SJCRH30 (cell line): ENCODE results near the gene DCUN1D4. TPM values are rescaled to one million over a fixed set of nuclear protein-coding genes. Genes with fewer than 3 reads are reported as not detected.

ENCODE experiments used
- DNase-seq, 2 experiments: peaks; one replicate each; pipeline ENCODE4 v3.0.0-alpha.2; 2015 to 2020
- H3K27ac ChIP-seq: fragments of 250-450 bp; sonication (Bioruptor Pico); 2 replicates; pipeline ENCODE4 v1.5.1; 2020; ENCODE audit warnings: mild to moderate bottlenecking, moderate library complexity
- H3K27me3 ChIP-seq: fragments of 250-450 bp; sonication (Bioruptor Pico); 2 replicates; pipeline ENCODE4 v1.5.1; 2020; ENCODE audit warnings: mild to moderate bottlenecking, moderate library complexity
- H3K36me3 ChIP-seq: fragments of 250-450 bp; sonication (Bioruptor Pico); 2 replicates; pipeline ENCODE4 v1.5.1; 2020; ENCODE audit warnings: mild to moderate bottlenecking, moderate library complexity
- H3K4me1 ChIP-seq: fragments of 250-450 bp; sonication (Bioruptor Pico); 2 replicates; pipeline ENCODE4 v1.5.1; 2020; ENCODE audit warnings: mild to moderate bottlenecking, moderate library complexity
- H3K4me3 ChIP-seq: fragments of 250-450 bp; sonication (Bioruptor Pico); 2 replicates; pipeline ENCODE4 v1.5.1; 2020; ENCODE audit warnings: mild to moderate bottlenecking, moderate library complexity
- H3K9me3 ChIP-seq: fragments of 250-450 bp; sonication (Bioruptor Pico); replicated peaks from 2 replicates; pipeline ENCODE4 v1.5.1; 2020; ENCODE audit warnings: mild to moderate bottlenecking, moderate library complexity
- total RNA-seq: library from RNA; depleted of rRNA; stranded (reverse); fragments of >200 nt; shearing (Covaris generic); gene quantifications from 2 replicates; pipeline ENCODE4 v1.2.3, GENCODE V29; 2014

Gene DCUN1D4
- total RNA-seq, 1 experiment from 2014 or later, result 66.5 TPM

GRCh38 chr4:51845055-51845426 is 2.1 kb downstream of the DCUN1D4 start:
- Histone ChIP-seq H3K4me1 (no peaks in the 10 kb centered on the region), H3K36me3 (peaks cover 19% of the 10 kb centered on the region), H3K27ac (peak overlapping the region; percentile 39), H3K9me3 (no peaks in the 10 kb centered on the region), H3K27me3 (no peaks in the 10 kb centered on the region), H3K4me3 (peak overlapping the region; percentile 86)
- no peak for DNase-seq

GRCh38 chr4:51845711-51846110 is 2.8 kb downstream of the DCUN1D4 start:
- H3K36me3 ChIP-seq, result peaks cover 21% of the 10 kb centered on the region
- no peak overlapping the region for H3K27ac ChIP-seq
- H3K27me3 ChIP-seq, result no peaks in the 10 kb centered on the region
- H3K9me3 ChIP-seq, result no peaks in the 10 kb centered on the region
- no peak overlapping the region for H3K4me3 ChIP-seq
- no peaks in the 10 kb centered on the region for H3K4me1 ChIP-seq
- DNase-seq, result no peak

GRCh38 chr4:51849430-51849829 is 6.5 kb downstream of the DCUN1D4 start:
- H3K4me3 ChIP-seq, result no peak overlapping the region
- no peak overlapping the region for H3K27ac ChIP-seq
- peaks cover 27% of the 10 kb centered on the region for H3K36me3 ChIP-seq
- H3K9me3 ChIP-seq, result no peaks in the 10 kb centered on the region
- H3K27me3 ChIP-seq, result no peaks in the 10 kb centered on the region
- no peaks in the 10 kb centered on the region for H3K4me1 ChIP-seq
- DNase-seq, result no peak

- Histone ChIP-seq H3K4me3 (no peak overlapping the region), H3K36me3 (peaks cover 27% of the 10 kb centered on the region), H3K4me1 (no peaks in the 10 kb centered on the region), H3K27me3 (no peaks in the 10 kb centered on the region), H3K9me3 (no peaks in the 10 kb centered on the region), H3K27ac (no peak overlapping the region)
- no peak for DNase-seq
Observed at GRCh38 chr4:51850294-51850693, 7.3 kb downstream of the DCUN1D4 start.

GRCh38 chr4:51851090-51851936 is 8.4 kb downstream of the DCUN1D4 start:
- Histone ChIP-seq H3K9me3 (no peaks in the 10 kb centered on the region), H3K4me3 (no peak overlapping the region), H3K4me1 (no peaks in the 10 kb centered on the region), H3K27ac (no peak overlapping the region), H3K36me3 (peaks cover 23% of the 10 kb centered on the region), H3K27me3 (no peaks in the 10 kb centered on the region)
- peak in 1 of 2 experiments; percentile 36 for DNase-seq

GRCh38 chr4:51851937-51852290 is 9.0 kb downstream of the DCUN1D4 start:
- Histone ChIP-seq H3K27ac (no peak overlapping the region), H3K4me3 (no peak overlapping the region), H3K36me3 (peaks cover 22% of the 10 kb centered on the region), H3K4me1 (no peaks in the 10 kb centered on the region), H3K9me3 (no peaks in the 10 kb centered on the region), H3K27me3 (no peaks in the 10 kb centered on the region)
- no peak for DNase-seq

- Histone ChIP-seq H3K9me3 (no peaks in the 10 kb centered on the region), H3K27ac (no peak overlapping the region), H3K36me3 (peaks cover 22% of the 10 kb centered on the region), H3K4me3 (no peak overlapping the region), H3K27me3 (no peaks in the 10 kb centered on the region), H3K4me1 (no peaks in the 10 kb centered on the region)
- no peak for DNase-seq
Observed at GRCh38 chr4:51853027-51853682, 10.2 kb downstream of the DCUN1D4 start.

- Histone ChIP-seq H3K9me3 (no peaks in the 10 kb centered on the region), H3K4me3 (no peak overlapping the region), H3K27me3 (no peaks in the 10 kb centered on the region), H3K36me3 (peaks cover 9% of the 10 kb centered on the region), H3K4me1 (no peaks in the 10 kb centered on the region), H3K27ac (no peak overlapping the region)
- no peak for DNase-seq
Observed at GRCh38 chr4:51855270-51855669, 12.3 kb downstream of the DCUN1D4 start.

- no peak for DNase-seq
- no peak overlapping the region for H3K4me3 ChIP-seq
- H3K4me1 ChIP-seq, result no peaks in the 10 kb centered on the region
- peaks cover 9% of the 10 kb centered on the region for H3K36me3 ChIP-seq
- H3K27ac ChIP-seq, result no peak overlapping the region
- H3K27me3 ChIP-seq, result no peaks in the 10 kb centered on the region
- H3K9me3 ChIP-seq, result no peaks in the 10 kb centered on the region
Observed at GRCh38 chr4:51855751-51856150, 12.8 kb downstream of the DCUN1D4 start.

GRCh38 chr4:51858605-51859202 is 15.8 kb downstream of the DCUN1D4 start:
- no peak overlapping the region for H3K4me3 ChIP-seq
- no peaks in the 10 kb centered on the region for H3K9me3 ChIP-seq
- no peaks in the 10 kb centered on the region for H3K27me3 ChIP-seq
- H3K27ac ChIP-seq, result no peak overlapping the region
- DNase-seq, result no peak
- H3K4me1 ChIP-seq, result no peaks in the 10 kb centered on the region
- H3K36me3 ChIP-seq, result peaks cover 8% of the 10 kb centered on the region; the same call in 1 of the 2 replicates

- H3K36me3 ChIP-seq, result peaks cover 16% of the 10 kb centered on the region; the same call in 1 of the 2 replicates
- no peak for DNase-seq
- no peak overlapping the region for H3K27ac ChIP-seq
- no peaks in the 10 kb centered on the region for H3K27me3 ChIP-seq
- no peaks in the 10 kb centered on the region for H3K4me1 ChIP-seq
- H3K4me3 ChIP-seq, result no peak overlapping the region
- H3K9me3 ChIP-seq, result no peaks in the 10 kb centered on the region
Observed at GRCh38 chr4:51859476-51860031, 16.6 kb downstream of the DCUN1D4 start.

GRCh38 chr4:51862199-51862598 is 19.2 kb downstream of the DCUN1D4 start:
- Histone ChIP-seq H3K9me3 (no peaks in the 10 kb centered on the region), H3K27ac (no peak overlapping the region), H3K27me3 (no peaks in the 10 kb centered on the region), H3K4me3 (no peak overlapping the region), H3K36me3 (peaks cover 40% of the 10 kb centered on the region), H3K4me1 (no peaks in the 10 kb centered on the region)
- no peak for DNase-seq

GRCh38 chr4:51862781-51863180 is 19.8 kb downstream of the DCUN1D4 start:
- Histone ChIP-seq H3K27ac (no peak overlapping the region), H3K9me3 (no peaks in the 10 kb centered on the region), H3K36me3 (peaks cover 46% of the 10 kb centered on the region)

GRCh38 chr4:51865717-51866116 is 22.8 kb downstream of the DCUN1D4 start:
- H3K27me3 ChIP-seq, result no peaks in the 10 kb centered on the region
- DNase-seq, result no peak

More at GRCh38 chr4:51862781-51863180, 19.8 kb downstream of the DCUN1D4 start:
- Histone ChIP-seq H3K4me3 (no peak overlapping the region), H3K4me1 (no peaks in the 10 kb centered on the region), H3K27me3 (no peaks in the 10 kb centered on the region)
- DNase-seq, result no peak

GRCh38 chr4:51866835-51867234 is 23.9 kb downstream of the DCUN1D4 start:
- H3K4me3 ChIP-seq, result no peak overlapping the region
- no peaks in the 10 kb centered on the region for H3K9me3 ChIP-seq
- peaks cover 61% of the 10 kb centered on the region for H3K36me3 ChIP-seq
- no peak for DNase-seq
- no peak overlapping the region for H3K27ac ChIP-seq
- H3K4me1 ChIP-seq, result no peaks in the 10 kb centered on the region
- H3K27me3 ChIP-seq, result no peaks in the 10 kb centered on the region

More at GRCh38 chr4:51865717-51866116, 22.8 kb downstream of the DCUN1D4 start:
- Histone ChIP-seq H3K4me3 (no peak overlapping the region), H3K36me3 (peaks cover 57% of the 10 kb centered on the region), H3K4me1 (no peaks in the 10 kb centered on the region), H3K9me3 (no peaks in the 10 kb centered on the region), H3K27ac (no peak overlapping the region)
